GM10266 (cell line): Measurements from ENCODE around the gene GNG7.
"Not testable (repeated sequence)": the region's sequence is repeated elsewhere in the genome, so short reads cannot be mapped to it uniquely, and the experiment has no call there.

Experiments
- DNase-seq: peaks from one replicate; pipeline ENCODE4 v3.0.0; 2012; ENCODE audit errors: extremely low spot score
- CTCF ChIP-seq: IDR thresholded peaks from 2 replicates; pipeline ENCODE4 v1.5.1; 2012; ENCODE audit warnings: mild to moderate bottlenecking, low read depth; ENCODE audit not compliant: control insufficient read depth, insufficient read depth; ENCODE audit errors: missing control alignments

The GNG7 gene

GRCh38 chr19:2584002-2584401 is 118.5 kb downstream of the GNG7 start:
- no peak for DNase-seq
- TF ChIP-seq CTCF: no peak

GRCh38 chr19:2582984-2583956 is 119.2 kb downstream of the GNG7 start:
- DNase-seq: no peak
- no peak for TF ChIP-seq CTCF

- not testable (repeated sequence) for DNase-seq
Measured at GRCh38 chr19:2580396-2580795, 122.1 kb downstream of the GNG7 start.

- no peak for TF ChIP-seq CTCF
- no peak for DNase-seq
Measured at GRCh38 chr19:2579678-2580280, 122.7 kb downstream of the GNG7 start.

GRCh38 chr19:2578901-2579677 is 123.4 kb downstream of the GNG7 start:
- TF ChIP-seq CTCF: peak; percentile 85
- peak; percentile 81 for DNase-seq

- DNase-seq: no peak
- TF ChIP-seq CTCF: no peak
Measured at GRCh38 chr19:2578391-2578890, 124.1 kb downstream of the GNG7 start.

GRCh38 chr19:2577722-2578335 is 124.7 kb downstream of the GNG7 start:
- TF ChIP-seq CTCF: no peak
- DNase-seq: no peak
